ENCODE measurements around the gene RPL18A.

The RPL18A gene

GRCh38 chr19:17841810-17842662, 17.7 kb upstream of the RPL18A start:
- peak; percentile 34 for DNase-seq (ENCODE audit: low read depth)

GRCh38 chr19:17842663-17843291, 16.9 kb upstream of the RPL18A start:
- DNase-seq (ENCODE audit: low read depth): no peak

GRCh38 chr19:17843292-17843827, 16.4 kb upstream of the RPL18A start:
- DNase-seq (ENCODE audit: low read depth): no peak

- no peak for DNase-seq (ENCODE audit: low read depth)
These were observed 15.7 kb upstream of the RPL18A start for GRCh38 chr19:17843908-17844490.

- DNase-seq (ENCODE audit: low read depth): peak; percentile 39
These were observed 13.6 kb upstream of the RPL18A start for GRCh38 chr19:17846146-17846545.

- peak; percentile 86 for DNase-seq (ENCODE audit: low read depth)
These were observed 12.0 kb upstream of the RPL18A start, which contains the start of gene JAK3 for GRCh38 chr19:17847538-17848366. TSS of gene JAK3 (minus strand) at chr19:17847982. CDS start at chr19:17844417, 3,565 bp downstream.

- DNase-seq (ENCODE audit: low read depth): no peak
These were observed 11.0 kb upstream of the RPL18A start for GRCh38 chr19:17848595-17849292.

- no peak for DNase-seq (ENCODE audit: low read depth)
These were observed 5.6 kb upstream of the RPL18A start for GRCh38 chr19:17854061-17854460.

- DNase-seq (ENCODE audit: low read depth): peak; percentile 84
These were observed 4.2 kb upstream of the RPL18A start for GRCh38 chr19:17855280-17856152.

- DNase-seq (ENCODE audit: low read depth): no peak
These were observed 752 bp downstream of the RPL18A start for GRCh38 chr19:17860331-17860992.

GRCh38 chr19:17860993-17861360, 1.3 kb downstream of the RPL18A start:
- no peak for DNase-seq (ENCODE audit: low read depth)

GRCh38 chr19:17861542-17862402, 2.1 kb downstream of the RPL18A start:
- DNase-seq (ENCODE audit: low read depth): no peak

- DNase-seq (ENCODE audit: low read depth): no peak
These were observed 3.2 kb downstream of the RPL18A start for GRCh38 chr19:17862711-17863519.

GRCh38 chr19:17863520-17864182, 3.9 kb downstream of the RPL18A start:
- no peak for DNase-seq (ENCODE audit: low read depth)

- DNase-seq (ENCODE audit: low read depth): no peak
These were observed 5.9 kb downstream of the RPL18A start for GRCh38 chr19:17865364-17866311.

GRCh38 chr19:17866312-17866963, 6.7 kb downstream of the RPL18A start:
- no peak for DNase-seq (ENCODE audit: low read depth)
